HT1080 (cell line): Measurements from ENCODE around the gene PHC1. TPM values are rescaled to one million over a fixed set of nuclear protein-coding genes. Genes with fewer than 3 reads are reported as not detected.
"Not testable (repeated sequence)": the region's sequence is repeated elsewhere in the genome, so short reads cannot be mapped to it uniquely, and the experiment has no call there.

Experiments
- DNase-seq: peaks from one replicate; pipeline ENCODE4 v3.0.0-alpha.2; 2015; ENCODE audit warnings: low read depth
- total RNA-seq: library from RNA; depleted of rRNA; stranded (reverse); fragments of >200 nt; shearing (Covaris generic); gene quantifications from 2 replicates; pipeline ENCODE4 v1.2.3, GENCODE V29; 2014

The PHC1 gene
- total RNA-seq, 1 experiment from 2014 or later, result 32.2 TPM

DNA sequence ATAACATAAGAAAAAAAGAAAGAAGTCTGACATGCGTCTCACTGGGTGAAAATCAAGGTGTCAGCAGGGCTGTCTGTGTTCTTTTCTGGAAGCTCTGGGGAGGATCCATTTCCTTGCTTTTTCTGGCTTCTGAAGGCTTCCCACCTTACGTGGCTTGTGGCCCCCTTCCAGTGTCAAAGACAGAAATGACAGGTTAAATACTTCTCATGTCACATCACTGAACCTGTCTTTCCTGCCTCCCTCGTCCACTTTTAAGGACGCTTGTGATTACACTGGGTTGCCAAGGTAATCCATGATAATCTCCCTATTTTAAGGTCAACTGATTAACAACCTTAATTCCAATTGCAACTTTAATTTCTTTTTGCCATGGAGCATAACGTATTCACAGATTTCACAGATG is 4.6 kb upstream of the PHC1 start:
- DNase-seq, result no peak

DNA sequence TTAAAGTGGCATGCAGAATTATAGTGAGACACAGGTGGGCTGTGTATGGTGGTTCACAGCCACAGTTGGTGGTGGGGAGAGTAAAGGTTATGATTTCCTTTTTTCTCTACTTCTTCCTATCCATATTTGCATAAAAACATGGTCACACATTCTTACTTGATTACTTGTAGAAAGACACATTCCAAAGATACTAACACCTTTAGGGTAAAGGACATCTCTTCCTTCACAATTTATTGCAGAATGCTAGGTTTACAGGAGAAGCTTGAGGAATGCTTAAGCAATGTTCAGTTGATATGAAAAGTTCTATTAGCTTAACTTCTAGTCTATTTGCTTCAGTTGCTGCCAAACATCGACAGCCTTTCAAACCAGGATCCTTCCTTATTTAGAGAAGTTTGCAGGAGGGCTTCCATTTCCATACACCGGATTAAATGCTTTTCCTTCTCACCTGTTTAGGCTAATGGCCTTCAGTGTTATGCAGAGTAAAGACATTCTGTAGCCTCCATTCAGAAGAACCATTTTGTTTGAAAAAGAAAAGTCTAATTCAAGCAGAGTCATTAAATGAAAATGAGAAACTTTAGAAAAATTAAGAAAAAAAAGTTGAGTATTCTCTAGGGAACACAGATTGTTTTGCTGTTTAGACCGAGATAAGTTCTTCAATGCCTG is 2.6 kb upstream of the PHC1 start:
- DNase-seq, result no peak

DNA sequence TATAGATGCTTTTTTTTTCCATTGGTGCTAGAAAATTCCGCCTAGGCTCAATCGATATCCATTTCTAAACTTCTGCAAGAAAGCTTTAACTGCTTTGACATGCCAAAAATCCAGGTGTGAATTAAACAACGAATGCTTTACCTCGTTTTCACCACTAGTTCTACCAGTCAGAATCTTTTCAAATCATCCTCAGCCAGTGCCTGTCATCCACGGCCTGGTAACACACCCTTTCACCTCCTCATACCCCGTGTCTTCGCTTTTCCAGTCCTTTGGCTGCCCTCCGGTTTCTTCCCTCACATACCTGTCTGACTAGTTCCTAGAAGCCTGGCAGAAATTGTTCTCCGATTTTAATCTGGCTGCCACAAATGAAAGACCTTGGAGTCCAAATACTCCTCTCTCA is 1.4 kb upstream of the PHC1 start:
- DNase-seq, result no peak

DNA sequence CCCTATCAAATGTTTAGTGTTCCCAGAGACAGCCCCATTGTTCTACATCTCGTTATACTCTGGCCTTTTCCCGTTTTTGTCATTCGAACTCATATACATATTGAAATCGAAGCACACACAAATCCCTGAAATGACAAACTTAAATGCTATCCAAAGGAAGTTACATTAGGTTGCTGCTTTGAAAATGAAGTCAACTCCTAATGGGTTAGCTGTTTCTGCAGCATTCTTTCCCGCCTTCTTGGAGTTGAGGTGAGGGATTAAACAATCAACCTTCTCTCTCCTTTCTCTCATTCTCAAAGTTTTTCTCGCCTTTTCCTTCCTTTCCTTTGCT is 642 bp upstream of the PHC1 start:
- DNase-seq, result no peak

DNA sequence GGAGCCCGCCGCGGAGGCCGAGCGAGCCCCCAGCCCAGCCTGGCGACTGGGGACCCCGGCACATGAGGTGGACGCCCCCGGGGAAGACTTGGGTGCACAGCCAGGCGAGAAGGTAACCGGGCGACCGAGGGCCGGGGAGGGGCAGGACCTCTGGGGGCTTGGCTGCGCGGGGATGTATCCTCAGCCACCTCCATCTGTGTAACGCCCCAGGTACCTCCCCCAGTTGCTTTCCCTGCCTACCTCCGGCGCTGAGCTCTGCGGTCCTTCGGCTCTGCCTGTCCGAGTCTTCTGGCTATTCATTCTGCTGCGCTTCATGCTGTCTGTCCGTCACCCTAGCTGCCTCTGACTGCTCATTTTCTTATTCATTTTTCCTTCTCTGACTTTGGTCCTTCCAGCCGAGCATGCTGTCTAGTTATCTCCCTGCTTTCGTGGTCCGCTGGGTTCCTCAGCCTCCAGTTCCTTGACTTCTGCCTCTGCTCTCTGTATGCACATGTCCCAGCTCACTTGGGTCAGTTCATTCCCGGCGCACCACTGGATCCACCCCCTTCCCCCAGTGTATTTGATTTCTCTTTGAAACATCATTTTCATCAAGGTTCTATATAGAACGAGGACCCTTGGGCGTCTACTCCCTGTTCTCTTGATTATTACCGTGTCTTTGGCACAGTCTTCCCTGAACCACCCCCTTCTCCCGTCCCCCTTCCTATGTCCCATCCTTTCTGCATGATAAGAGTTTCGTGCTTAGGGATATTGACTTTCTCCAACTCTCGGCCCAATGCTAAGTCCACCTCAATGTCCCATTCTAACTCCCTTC is 612 bp downstream of the PHC1 start:
- peak; percentile 72 for DNase-seq

DNA sequence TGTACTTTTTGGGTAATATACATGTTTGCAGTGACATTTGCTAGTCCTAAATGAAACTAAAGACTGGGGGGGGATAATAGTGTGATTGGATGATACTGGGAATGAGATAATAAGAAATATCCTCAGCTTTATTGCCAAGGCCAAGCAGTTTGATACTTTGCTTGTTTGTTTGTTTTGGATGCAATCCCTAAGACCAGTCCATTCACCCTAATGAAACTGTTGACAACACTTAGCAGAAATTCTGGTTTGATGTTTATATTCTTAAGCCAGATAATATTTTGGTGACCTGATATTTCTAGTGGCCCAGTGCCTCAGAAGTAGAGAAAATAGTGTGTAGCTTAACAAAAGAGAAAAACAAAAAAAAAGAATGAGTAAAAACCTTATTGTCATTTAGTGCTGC is 1.8 kb downstream of the PHC1 start:
- no peak for DNase-seq

DNA sequence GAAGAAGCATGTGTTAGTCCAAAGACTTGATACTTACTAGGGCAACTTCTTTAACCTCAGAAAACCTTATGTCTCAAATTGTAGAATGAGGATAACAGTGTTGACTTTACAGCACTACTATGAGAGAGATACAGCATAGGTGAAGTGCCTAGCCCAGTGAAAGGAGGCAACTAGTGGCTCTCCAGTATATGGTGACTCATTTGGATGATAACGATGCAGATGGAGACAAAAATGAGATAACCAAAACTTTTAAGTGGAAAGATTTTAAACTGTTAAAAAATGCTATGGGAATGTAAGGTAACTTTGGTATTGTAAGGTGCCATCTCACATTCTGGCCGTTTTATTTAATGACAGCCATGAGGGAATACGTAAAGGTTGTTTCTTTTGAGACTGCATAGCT is 2.7 kb downstream of the PHC1 start:
- DNase-seq, result no peak

DNA sequence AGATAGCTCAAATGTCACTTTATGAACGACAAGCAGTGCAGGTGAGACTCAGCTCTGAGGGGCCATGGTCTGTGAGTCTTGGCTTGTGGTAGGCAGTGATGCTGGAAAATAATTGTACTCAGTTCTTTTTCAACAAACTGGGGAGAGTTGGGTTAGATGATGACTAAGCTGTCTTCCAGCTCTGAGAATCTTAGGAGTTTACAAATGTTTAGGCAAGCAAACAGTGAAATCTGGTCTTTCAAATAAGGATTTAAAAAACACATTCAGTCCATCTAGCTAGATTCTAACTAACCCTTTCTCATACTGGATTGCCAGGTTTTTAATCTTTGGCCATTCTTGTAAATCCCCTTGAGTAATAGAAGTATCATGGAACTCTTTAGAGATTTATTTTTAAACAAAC is 3.4 kb downstream of the PHC1 start:
- DNase-seq, result no peak

DNA sequence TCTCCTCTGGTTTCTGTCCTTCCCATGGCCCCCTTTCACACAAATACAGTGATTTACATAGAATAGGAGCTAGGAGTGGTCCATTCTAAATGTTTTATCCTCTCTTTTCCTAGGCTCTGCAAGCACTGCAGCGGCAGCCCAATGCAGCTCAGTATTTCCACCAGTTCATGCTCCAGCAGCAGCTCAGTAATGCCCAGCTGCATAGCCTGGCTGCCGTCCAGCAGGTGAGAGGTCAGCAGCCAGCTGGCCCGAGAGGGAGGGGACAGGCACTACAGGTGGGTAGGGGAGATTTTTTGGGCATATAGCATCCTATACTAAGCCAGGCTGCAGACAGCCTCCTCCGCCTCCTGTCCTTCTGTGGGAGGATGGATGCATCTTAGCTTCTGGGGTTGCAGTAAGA is 5.3 kb downstream of the PHC1 start:
- DNase-seq, result not testable (repeated sequence)

DNA sequence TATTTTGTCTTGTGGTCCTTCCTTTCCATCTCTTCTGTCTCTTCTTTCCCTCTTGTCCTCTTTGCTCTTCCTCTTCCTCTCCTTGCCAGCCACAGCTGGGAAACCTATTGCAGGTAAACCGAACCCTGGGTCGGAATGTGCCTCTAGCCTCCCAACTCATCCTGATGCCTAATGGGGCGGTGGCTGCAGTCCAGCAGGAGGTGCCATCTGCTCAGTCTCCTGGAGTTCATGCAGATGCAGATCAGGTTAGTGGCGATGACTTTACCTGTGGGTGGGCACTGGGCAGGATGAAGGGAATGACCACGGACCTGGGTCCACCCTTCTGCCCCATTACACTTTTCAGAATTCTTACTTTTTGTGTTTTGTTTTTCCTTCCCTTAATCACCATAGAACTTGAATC is 8.2 kb downstream of the PHC1 start:
- no peak for DNase-seq

DNA sequence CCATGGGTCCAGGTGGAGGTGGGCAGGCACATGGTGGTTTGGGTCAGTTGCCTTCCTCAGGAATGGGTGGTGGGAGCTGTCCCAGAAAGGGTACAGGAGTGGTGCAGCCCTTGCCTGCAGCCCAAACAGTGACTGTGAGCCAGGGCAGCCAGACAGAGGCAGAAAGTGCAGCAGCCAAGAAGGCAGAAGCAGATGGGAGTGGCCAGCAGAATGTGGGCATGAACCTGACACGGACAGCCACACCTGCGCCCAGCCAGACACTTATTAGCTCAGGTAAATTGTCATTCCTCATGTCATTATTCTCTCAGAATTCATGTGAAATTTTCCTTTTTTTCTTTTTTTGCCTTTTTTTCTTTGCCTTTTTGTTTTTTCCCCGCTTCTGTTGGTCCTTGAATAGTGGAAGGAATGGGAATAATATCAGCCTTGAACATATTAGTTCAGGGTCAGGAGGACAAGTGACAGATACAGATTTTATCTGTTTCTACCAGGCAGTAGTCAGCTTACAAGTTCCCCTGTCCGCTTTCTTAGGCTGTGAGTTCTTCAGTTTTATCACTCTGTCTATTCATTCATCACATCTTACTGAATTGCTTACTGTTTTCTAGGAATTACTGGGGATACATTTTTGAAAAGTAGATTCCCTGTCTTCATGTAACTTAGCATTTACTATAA is 16.5 kb downstream of the PHC1 start:
- not testable (repeated sequence) for DNase-seq

DNA sequence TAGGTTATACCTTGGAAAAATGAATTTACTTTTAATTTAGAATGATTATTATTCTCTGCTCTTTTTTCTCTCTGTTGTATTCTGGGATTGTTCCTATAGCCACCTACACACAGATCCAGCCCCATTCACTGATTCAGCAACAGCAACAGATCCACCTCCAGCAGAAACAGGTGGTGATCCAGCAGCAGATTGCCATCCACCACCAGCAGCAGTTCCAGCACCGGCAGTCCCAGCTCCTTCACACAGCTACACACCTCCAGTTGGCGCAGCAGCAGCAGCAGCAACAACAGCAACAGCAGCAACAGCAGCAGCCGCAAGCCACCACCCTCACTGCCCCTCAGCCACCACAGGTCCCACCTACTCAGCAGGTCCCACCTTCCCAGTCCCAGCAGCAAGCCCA is 18.2 kb downstream of the PHC1 start:
- not testable (repeated sequence) for DNase-seq

DNA sequence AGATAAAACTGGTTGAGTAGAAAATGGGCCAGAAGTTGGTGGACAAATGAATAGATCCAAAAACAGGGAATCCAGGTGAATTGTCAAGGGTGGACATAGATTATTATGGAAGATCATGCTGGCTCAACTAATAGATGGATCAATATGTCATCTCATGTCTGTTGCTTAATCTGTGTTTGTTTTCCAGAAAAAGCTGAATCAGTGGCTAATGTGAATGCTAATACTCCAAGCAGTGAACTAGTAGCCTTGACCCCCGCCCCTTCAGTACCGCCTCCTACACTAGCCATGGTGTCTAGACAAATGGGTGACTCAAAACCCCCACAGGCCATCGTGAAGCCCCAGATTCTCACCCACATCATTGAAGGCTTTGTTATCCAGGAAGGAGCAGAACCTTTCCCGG is 19.8 kb downstream of the PHC1 start:
- DNase-seq, result not testable (repeated sequence)

DNA sequence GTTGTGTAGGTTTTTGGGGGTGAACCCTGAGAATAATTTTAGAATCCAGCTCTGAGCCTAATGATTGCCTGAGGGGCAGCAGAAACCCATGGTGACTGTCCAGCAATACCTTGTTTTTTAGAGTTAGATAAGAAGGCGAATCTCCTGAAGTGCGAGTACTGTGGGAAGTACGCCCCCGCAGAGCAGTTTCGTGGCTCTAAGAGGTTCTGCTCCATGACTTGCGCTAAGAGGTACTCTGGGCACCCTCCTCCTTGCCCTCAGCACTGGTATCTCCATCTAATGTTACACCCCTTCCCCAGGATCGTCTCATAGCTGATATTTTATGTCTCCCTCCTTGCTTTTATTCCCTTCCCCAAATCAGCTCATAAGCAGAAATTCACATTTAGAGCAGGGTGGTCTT is 22.4 kb downstream of the PHC1 start:
- DNase-seq, result no peak

DNA sequence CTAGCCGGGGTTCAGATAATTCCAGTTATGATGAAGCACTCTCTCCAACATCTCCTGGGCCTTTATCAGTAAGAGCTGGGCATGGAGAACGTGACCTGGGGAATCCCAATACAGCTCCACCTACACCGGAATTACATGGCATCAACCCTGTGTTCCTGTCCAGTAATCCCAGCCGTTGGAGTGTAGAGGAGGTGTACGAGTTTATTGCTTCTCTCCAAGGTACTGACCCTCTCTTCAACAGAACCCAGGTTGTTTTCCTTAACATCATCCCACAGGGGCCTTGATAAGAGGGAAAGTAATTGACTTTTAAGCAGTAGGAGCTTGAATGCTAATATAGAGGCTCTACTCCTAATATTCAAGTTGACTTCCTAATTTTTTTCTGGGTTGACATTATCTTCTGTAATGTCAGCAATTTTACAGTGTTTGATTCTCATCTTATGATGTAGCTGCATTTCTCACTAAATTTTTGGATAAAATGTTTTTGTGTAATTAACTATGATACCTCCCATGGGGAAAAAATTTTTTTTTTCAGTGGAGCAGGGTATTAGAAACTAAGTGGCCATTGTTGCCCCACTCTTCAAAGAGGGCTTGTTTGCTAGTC is 23.6 kb downstream of the PHC1 start:
- not testable (repeated sequence) for DNase-seq

DNA sequence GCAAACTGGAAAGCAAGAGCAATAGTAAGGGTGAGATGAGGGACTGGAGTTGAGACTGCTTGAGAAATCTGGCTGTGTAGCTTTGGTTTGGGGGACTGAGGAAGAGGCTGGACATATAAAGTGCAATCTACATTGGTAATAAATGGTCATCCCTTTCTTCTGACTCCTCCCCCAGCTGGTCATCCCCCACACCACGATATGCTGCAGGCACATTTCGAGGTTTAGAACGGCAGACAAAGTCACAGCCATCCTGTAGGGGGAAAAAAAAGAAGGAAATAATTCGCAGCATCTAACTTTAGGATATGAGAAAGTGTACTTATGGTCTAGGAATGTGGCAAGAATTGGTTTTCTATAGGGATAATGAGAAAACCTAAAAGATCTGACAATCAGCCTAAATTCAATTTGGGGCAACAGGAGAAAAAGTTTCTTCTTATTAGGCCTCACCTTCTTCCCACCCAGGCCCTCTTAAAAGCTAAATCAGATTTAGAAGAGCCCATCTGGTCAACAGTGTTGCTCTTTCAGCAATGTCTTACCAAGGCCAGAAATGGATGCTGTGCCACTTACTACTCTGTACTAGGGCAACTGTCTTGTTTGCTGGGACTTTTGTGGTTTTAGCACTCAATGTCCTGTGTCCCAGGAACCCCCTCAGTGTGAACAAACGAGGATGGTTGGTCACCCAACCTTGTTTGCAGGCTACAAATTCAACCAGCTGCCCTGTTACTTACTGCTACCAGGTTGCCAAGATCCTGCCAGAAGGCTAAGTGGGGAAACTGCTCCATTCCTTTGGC is 27.6 kb downstream of the PHC1 start:
- no peak for DNase-seq

DNA sequence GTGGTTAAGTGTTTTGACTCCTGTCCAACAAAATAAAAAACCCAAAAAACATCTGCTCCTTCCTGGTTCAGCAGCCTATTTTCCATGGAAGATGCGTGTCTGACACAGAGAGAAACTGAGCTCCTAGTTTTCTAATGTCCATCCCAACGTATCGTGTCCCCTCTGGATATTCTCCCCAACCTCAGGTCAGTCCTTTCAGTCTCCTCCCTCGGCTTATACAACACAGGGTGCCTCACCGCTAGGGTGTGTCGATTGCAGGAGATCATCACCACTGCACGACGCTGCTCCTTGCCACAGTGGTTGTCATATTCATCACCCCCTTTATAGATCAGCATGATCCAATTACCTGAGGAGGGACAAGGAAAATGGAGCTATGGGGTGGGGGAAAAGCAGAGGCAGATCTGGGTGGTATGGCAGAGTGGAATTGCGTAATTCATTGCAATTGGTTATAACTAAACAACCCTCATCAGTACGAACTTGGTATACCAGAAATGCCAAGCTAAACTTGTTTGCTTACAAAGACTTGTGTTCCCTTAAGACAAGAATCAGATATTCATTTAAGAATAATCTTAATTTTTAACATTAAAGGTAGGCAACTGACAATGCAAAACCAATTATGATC is 29.4 kb downstream of the PHC1 start:
- DNase-seq, result no peak

DNA sequence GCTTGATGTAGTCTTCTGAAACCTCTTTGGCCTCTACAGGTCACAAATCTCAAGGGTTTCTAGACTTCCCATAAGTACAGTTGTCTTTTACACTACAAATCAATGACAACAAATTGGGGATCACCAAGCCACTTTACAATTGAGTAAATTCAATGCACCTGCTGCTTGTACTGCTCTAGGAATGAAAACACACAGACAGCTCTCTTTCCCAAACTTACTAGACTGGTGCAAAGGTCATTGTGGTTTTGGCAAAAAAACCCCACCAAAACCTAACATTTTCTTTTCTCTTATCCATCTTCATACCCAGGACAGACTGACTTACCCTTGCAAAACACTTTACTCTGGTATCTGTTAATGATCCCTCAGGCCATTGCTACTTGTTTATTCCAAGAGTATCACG is 32.4 kb downstream of the PHC1 start:
- DNase-seq, result no peak

DNA sequence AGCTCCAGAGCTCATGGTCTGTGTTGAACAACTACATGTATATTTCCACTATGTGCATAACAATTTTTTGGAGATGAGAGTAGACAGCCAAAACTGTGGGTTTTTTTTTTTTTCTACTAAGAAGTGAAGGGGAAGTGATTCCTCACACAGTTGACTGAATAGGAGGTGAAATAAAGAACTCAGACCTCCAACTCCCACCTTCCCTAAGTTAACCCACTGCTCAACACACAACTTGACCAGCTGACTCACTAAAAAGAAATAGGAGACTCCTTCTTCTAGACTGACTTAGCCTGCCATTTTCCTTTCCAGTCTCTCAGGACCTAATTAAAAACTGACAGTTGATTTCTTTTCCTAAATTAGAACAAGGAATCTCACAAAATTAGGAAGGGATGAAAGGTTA is 33.4 kb downstream of the PHC1 start:
- DNase-seq, result no peak

DNA sequence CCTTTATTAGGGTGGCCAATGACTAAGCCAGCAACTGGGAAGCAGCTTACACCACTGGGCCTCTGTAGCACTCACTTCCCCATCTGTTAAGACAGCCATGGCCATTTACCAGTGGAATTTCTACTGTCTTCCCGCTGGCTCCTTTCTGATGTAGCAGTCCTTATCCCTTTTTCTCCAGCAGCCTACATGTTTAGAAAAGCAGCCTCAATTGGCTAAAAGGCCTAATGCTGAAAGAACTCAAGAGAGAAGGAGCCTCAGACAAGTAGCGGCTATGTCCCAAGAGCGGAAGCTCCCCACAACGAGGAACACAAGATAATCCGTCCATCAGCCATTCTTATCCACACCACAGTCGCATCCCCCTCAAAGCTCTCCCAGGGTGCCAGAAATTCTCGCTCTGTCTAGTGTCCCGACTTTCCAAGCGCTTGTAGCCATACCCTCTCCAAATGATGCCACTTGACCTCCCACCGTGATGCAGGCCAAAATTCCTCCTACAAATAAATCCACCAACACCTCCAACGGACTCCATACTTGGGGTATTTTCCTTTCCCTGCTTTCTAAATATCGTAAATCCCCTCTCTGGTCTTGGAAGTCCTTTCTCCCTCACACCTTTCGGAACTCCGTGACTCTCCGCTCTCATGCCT is 34.5 kb downstream of the PHC1 start:
- peak; percentile 27 for DNase-seq
